Suprapubic skin (tissue), 4 donors: Measurements from ENCODE around the gene SHROOM2. TPM values are rescaled to one million over a fixed set of nuclear protein-coding genes. Genes with fewer than 3 reads are reported as not detected.

Source experiments
- DNase-seq, 2 donors: peaks; one replicate each; pipeline ENCODE4 v3.0.0-alpha.2; 2019; ENCODE audit warnings: low spot score in 2 of 2
- H3K27ac ChIP-seq: fragments of 200-600 bp; sonication (generic); one replicate; pipeline ENCODE4 v1.5.1; 2019
- H3K27me3 ChIP-seq: fragments of 200-600 bp; sonication (generic); one replicate; pipeline ENCODE4 v1.5.1; 2019
- H3K36me3 ChIP-seq: fragments of 200-600 bp; sonication (generic); one replicate; pipeline ENCODE4 v1.5.1; 2019
- H3K4me1 ChIP-seq: fragments of 200-600 bp; sonication (generic); one replicate; pipeline ENCODE4 v1.5.1; 2019
- H3K4me3 ChIP-seq: fragments of 200-600 bp; sonication (generic); one replicate; pipeline ENCODE4 v1.5.1; 2019; ENCODE audit warnings: mild to moderate bottlenecking
- H3K9me3 ChIP-seq: fragments of 200-600 bp; sonication (generic); one replicate; pipeline ENCODE4 v1.5.1; 2019
- EP300 ChIP-seq: sonication (generic); formaldehyde crosslinking; IDR thresholded peaks from one replicate; pipeline ENCODE4 v1.6.1; 2017; ENCODE audit warnings: antibody characterized with exemption
- POLR2A ChIP-seq, 2 donors: fragments of 450-650 bp; IDR thresholded peaks; one replicate each; pipeline ENCODE4 v1.6.1; 2017; ENCODE audit warnings: antibody characterized with exemption in 2 of 2, mild to moderate bottlenecking in 2 of 2, moderate library complexity in 2 of 2
- POLR2AphosphoS5 ChIP-seq, 3 donors: sonication (generic); formaldehyde crosslinking; IDR thresholded peaks; one replicate each; pipeline ENCODE4 v1.6.1; 2017; ENCODE audit warnings: antibody characterized with exemption in 3 of 3
- WGBS: methylation state at CpG from one replicate; pipeline ENCODE4 v1.1.5; 2018; 5-methylcytosine and 5-hydroxymethylcytosine counted together
- total RNA-seq, 4 donors: library from RNA; depleted of rRNA; stranded (reverse); fragments of >200 nt; gene quantifications; one replicate each; pipeline ENCODE4 v1.1.0, GENCODE V29; 2016
- TF ChIP-seq, protein P1 (sequence below), 2 donors: fragments of 200-600 bp in 1 of 2; fragments of 450-650 bp in 1 of 2; sonication (generic) in 1 of 2; IDR thresholded peaks; one replicate each; pipeline ENCODE4 v1.5.1; 2016 to 2019; ENCODE audit warnings: antibody characterized with exemption in 2 of 2, mild to moderate bottlenecking in 1 of 2, moderate library complexity in 1 of 2

SHROOM2 gene
- total RNA-seq, 4 donors from 2014 or later, result 10.7 to 16.7 (median 11.8) TPM

DNA sequence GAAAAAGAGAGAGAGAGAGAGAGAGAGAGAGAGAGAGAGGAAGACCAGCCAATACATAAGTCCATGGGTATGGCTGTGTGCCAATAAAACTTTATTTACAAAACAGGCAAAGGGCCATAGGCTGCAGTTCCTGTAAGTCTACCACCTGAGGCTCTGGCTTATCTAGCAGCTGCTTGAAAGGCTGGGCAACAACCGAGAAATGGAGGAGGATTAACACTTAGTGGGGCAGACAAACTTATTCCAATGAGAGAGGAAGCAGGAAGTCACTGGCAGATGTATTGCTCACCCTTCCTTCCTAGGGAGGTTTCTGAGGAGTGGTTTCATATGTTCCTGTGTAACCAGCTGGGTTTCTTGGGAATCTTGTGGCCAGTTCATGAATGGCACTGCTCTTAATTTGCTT, 15.9 kb upstream of the SHROOM2 start:
- no peaks in the 10 kb centered on the region for H3K36me3 ChIP-seq
- TF ChIP-seq, protein P1, sequence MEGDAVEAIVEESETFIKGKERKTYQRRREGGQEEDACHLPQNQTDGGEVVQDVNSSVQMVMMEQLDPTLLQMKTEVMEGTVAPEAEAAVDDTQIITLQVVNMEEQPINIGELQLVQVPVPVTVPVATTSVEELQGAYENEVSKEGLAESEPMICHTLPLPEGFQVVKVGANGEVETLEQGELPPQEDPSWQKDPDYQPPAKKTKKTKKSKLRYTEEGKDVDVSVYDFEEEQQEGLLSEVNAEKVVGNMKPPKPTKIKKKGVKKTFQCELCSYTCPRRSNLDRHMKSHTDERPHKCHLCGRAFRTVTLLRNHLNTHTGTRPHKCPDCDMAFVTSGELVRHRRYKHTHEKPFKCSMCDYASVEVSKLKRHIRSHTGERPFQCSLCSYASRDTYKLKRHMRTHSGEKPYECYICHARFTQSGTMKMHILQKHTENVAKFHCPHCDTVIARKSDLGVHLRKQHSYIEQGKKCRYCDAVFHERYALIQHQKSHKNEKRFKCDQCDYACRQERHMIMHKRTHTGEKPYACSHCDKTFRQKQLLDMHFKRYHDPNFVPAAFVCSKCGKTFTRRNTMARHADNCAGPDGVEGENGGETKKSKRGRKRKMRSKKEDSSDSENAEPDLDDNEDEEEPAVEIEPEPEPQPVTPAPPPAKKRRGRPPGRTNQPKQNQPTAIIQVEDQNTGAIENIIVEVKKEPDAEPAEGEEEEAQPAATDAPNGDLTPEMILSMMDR (IDR thresholded peaks at IDR 0.05), result no peak
- no peak for TF ChIP-seq POLR2A (IDR thresholded peaks at IDR 0.05)
- TF ChIP-seq POLR2AphosphoS5 (IDR thresholded peaks at IDR 0.05), result no peak
- no peak for TF ChIP-seq EP300
- H3K9me3 ChIP-seq, result no peaks in the 10 kb centered on the region
- WGBS, result 46% methylated on average over 1 of the region's 1 CpG
- no peak overlapping the region for H3K4me3 ChIP-seq
- no peak for DNase-seq
- H3K27me3 ChIP-seq, result no peaks in the 10 kb centered on the region
- H3K4me1 ChIP-seq, result no peaks in the 10 kb centered on the region
- H3K27ac ChIP-seq, result no peak overlapping the region

DNA sequence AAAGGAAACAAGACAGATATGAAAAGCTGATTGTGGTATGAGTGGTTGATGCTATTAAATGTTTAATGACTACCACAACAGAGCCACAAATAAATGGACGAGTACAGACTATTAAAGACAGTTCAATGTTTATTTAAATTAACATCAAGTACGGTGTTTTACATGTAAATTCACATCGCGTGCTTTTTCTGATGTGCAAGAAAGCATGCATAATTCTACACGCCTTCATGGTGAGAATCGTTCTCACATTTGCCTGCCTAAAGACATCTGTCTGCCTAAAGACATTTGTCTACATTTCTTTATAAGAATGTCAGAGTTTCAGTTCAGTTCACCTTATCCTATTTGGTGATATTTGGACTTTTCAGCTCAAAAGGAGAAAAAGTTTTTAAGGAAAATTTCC, 13.3 kb upstream of the SHROOM2 start:
- Histone ChIP-seq H3K27me3 (no peaks in the 10 kb centered on the region), H3K4me3 (no peak overlapping the region), H3K9me3 (no peaks in the 10 kb centered on the region), H3K27ac (no peak overlapping the region), H3K4me1 (no peaks in the 10 kb centered on the region), H3K36me3 (no peaks in the 10 kb centered on the region)
- no peak for TF ChIP-seq EP300
- TF ChIP-seq POLR2AphosphoS5 (IDR thresholded peaks at IDR 0.05), result no peak
- TF ChIP-seq POLR2A (IDR thresholded peaks at IDR 0.05), result no peak
- TF ChIP-seq, protein P1 (IDR thresholded peaks at IDR 0.05), result no peak
- DNase-seq, result no peak
- 76% methylated on average over 6 of the region's 6 CpGs for WGBS

DNA sequence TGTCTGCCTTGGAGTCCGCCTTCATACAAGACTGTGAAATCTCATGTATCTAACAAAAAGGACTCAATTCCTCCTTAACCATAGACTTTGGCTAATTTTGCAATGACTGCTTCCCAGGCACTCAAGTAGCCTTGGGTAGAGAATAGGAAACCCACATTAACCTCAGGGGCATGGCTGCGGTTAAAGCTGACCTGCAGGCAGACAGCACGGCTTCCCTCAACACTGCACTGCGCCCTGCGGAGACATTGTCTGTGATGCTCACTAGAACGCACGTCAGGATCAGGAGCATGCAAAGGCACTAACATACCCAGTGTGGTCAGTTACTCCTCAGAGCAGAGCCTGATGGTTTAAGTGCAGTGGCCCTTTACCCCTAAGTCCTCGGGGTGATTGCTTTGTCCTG, 10.3 kb upstream of the SHROOM2 start:
- no peaks in the 10 kb centered on the region for H3K9me3 ChIP-seq
- no peaks in the 10 kb centered on the region for H3K27me3 ChIP-seq
- no peak overlapping the region for H3K27ac ChIP-seq
- no peak for DNase-seq
- WGBS, result 87% methylated on average over 6 of the region's 8 CpGs
- H3K36me3 ChIP-seq, result no peaks in the 10 kb centered on the region
- H3K4me3 ChIP-seq, result no peak overlapping the region
- no peaks in the 10 kb centered on the region for H3K4me1 ChIP-seq
- TF ChIP-seq POLR2AphosphoS5 (IDR thresholded peaks at IDR 0.05) (no peak), POLR2A (IDR thresholded peaks at IDR 0.05) (no peak)
- TF ChIP-seq, protein P1 (IDR thresholded peaks at IDR 0.05), result no peak

DNA sequence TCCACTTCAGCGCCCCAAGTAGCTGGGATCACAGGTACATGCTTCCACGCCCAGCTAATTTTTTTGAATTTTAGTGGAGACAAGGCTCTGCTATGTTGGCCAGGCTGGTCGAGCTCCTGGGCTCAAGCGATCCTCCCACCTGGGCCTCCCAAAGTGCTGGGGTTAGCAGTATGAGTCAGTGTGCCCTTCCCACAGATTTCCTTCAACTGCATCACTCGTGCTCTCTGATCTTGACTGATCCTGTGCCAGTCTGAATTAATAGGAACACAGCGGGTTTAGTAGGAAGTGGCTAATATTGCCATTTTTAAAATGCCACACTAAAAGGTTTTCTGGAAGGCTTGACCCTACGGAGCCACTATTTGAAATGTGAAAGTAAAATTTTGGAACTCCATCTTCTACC, 4.3 kb upstream of the SHROOM2 start:
- no peaks in the 10 kb centered on the region for H3K9me3 ChIP-seq
- H3K27ac ChIP-seq, result no peak overlapping the region
- TF ChIP-seq EP300, result no peak
- peaks cover 11% of the 10 kb centered on the region for H3K4me1 ChIP-seq
- H3K27me3 ChIP-seq, result peaks cover 14% of the 10 kb centered on the region
- DNase-seq, result no peak
- H3K4me3 ChIP-seq, result no peak overlapping the region
- 67% methylated on average over 7 of the region's 7 CpGs for WGBS
- H3K36me3 ChIP-seq, result no peaks in the 10 kb centered on the region

DNA sequence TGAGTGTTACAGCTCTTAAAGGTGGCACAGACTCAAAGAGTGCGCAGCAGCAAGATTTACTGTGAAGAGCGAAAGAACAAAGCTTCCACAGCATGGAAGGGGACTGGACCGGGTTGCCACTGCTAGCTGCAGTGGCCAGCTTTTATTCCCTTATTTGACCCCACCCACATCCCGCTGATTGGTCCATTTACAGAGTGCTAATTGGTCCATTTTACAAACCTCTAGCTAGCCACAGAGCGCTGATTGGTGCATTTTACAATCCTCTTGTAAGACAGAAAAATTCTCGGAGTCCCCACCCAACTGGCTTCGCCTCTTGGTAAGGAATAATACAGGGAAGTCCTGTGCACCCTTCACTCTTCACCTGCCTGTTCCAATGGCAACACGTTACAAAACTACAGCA, 1.9 kb upstream of the SHROOM2 start:
- 89% methylated on average over 8 of the region's 8 CpGs for WGBS
- H3K4me3 ChIP-seq, result no peak overlapping the region
- DNase-seq, result no peak

More for the DNA sequence above, 1.9 kb upstream of the SHROOM2 start:
- H3K9me3 ChIP-seq, result no peaks in the 10 kb centered on the region
- H3K4me1 ChIP-seq, result peaks cover 13% of the 10 kb centered on the region
- H3K27ac ChIP-seq, result no peak overlapping the region
- H3K36me3 ChIP-seq, result no peaks in the 10 kb centered on the region
- H3K27me3 ChIP-seq, result peaks cover 14% of the 10 kb centered on the region
- TF ChIP-seq, protein P1 (IDR thresholded peaks at IDR 0.05), result no peak
- TF ChIP-seq POLR2AphosphoS5 (IDR thresholded peaks at IDR 0.05) (no peak), POLR2A (IDR thresholded peaks at IDR 0.05) (no peak), EP300 (no peak)
